ENCODE results near the gene FBP1.

The FBP1 gene

GRCh38 chr9:94656200-94656599 is 16.9 kb upstream of the FBP1 start:
- no peak for DNase-seq (ENCODE audit: low read depth, low spot score)

DNA sequence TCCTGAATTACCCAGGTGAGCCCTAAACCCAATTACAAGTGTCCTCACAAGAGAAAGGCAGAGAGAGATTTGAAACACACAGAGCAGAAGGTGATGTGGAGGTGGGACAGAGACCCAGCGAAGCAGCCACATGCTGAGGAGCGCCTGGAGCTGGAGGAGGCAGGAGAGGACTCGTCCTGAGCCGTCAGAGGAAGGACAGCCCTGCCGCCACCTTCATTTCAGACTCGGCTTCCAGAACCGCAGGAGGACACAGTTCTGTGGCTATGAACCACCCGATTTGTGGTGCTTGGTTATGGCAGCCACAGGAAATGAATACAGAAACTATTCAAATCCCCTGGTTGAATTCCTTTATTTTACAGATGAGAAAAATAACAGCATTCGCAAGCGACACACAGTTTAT is 16.4 kb upstream of the FBP1 start:
- DNase-seq (ENCODE audit: low read depth, low spot score), result no peak

DNA sequence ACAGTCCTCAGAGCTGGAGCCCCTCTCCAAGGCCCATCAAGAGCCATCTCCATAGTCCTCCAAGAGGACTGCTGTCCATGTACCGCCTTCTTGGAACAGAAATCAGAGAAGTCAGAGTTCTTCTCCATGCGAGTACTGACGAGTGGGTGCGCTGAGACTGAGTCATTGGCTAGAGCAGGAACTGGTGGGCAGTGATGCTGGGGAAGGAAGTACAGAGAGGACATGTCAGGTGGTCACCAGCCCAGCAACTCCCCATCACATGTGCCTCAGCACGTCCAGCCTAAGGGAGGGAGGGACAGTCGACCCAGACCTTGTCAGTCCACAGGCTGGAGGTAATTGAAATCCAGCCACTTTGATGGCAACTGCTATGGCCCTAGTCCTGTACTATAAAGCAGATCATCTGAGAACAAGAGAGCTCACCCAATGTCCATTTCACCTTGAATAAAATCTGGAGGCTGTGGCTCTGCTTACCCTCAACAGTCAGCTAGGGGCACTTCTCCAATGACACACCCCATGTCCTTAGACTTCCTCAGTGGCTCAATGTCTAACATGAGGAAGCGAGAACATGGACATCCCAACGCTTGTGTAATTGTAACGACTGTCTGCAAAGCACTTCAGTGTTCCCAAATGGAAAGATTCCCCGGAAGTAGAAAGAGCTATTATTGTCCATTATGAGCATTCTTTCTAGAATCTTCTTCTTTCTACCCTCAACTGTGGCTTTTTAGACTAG is 15.0 kb upstream of the FBP1 start:
- no peak for DNase-seq (ENCODE audit: low read depth, low spot score)

DNA sequence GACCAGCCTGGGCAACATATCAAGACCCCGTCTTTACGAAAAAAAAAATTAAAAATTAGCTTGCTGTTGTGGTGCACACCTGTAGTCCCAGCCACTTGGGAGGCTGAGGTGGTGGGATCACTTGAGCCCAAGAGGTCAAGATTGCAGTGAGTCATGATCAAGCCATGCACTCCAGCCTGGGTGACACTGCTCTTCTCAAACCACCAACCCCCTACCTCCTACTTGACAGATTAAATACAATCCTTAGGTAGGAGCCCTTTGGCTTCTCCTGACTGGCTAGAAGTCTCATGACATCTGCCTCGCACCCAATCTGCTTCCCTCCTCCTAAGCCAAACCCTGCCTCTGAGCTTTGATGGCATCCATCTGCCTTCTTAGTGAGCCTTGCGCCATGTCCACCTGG is 11.6 kb upstream of the FBP1 start:
- DNase-seq (ENCODE audit: low read depth, low spot score), result no peak

DNA sequence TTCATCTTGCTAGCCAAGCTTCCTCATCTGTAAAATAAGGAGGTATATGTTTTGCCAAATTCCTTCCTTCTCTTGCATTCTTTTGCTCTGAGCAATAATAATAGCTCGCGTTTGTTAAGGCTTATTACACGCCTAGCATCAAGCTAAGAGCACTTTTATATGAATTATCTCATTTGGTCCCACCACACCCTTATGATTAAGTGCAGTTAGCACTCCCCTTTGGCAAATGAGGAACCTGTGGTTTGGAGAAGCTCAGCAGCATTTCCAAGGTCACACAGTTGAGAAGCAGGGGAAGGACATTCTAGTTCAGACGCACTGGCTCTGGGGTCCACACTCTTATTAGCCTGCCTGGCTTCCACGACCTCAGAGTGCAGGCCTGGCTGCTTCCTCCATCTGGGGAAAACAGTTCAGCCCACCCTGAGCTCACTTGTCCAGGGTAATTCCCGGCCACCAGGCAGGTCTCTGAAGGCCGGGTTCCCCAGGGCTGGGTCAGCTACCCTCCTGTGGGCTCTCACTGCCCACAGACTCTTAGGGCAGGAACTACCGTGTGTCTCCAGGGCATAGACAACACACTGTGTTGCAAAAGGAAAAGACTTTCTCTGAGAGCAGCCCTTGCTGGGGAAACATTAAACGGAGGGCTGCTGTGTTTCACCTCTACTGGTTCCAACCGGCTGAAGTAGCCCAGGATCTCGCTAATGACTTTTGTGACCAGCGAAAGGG is 9.9 kb upstream of the FBP1 start:
- DNase-seq (ENCODE audit: low read depth, low spot score), result no peak

DNA sequence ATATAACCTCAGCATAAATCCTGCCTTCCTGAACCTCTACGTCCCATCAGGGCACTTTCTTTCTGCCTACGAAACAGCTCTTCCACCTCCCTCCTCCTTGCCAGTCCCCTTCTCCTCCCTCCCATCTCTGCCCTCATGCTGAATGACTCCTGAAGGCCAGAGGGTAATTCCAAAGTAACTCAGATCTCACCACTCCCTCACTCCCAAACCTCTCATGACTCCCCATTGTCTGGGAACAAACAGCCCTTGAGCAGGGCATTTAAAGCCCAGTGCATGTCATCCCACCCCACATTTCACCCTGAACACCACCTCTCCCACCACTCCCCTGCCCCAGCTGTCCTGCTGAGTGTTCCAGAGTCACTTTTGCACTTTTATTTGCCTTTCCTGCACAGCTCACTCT is 8.9 kb upstream of the FBP1 start:
- DNase-seq (ENCODE audit: low read depth, low spot score), result no peak

DNA sequence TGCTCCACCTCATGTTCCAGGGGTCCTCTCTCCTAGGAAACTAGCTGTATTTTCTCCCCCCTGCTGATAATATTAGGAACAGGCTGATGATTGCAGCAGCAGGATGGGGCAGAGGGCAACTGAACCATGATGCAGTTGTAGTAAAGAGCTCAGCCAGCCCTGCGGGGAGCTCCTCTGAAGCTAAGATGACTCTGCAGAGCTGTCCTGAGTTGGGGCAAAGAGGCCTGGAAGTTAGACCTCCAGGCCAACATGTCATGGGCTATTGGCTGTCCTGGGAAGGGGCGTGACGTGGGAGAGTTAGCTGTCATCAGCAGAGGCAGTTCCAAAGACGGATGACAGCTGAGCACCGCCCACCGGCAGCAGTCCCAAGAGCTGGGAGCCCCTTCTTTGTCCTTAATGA is 6.6 kb upstream of the FBP1 start:
- no peak for DNase-seq (ENCODE audit: low read depth, low spot score)

GRCh38 chr9:94644543-94644942 is 5.2 kb upstream of the FBP1 start:
- DNase-seq (ENCODE audit: low read depth, low spot score), result no peak

- DNase-seq (ENCODE audit: low read depth, low spot score), result no peak
Observed at GRCh38 chr9:94643741-94644140, 4.4 kb upstream of the FBP1 start.

GRCh38 chr9:94643176-94643575 is 3.9 kb upstream of the FBP1 start:
- no peak for DNase-seq (ENCODE audit: low read depth, low spot score)

- no peak for DNase-seq (ENCODE audit: low read depth, low spot score)
Observed at GRCh38 chr9:94642501-94642900, 3.2 kb upstream of the FBP1 start.

- peak; percentile 52 for DNase-seq (ENCODE audit: low read depth, low spot score)
Observed at GRCh38 chr9:94639999-94640376, 670 bp upstream of the FBP1 start.

- DNase-seq (ENCODE audit: low read depth, low spot score), result no peak
Observed at GRCh38 chr9:94638335-94639060, 820 bp downstream of the FBP1 start.

- DNase-seq (ENCODE audit: low read depth, low spot score), result no peak
Observed at GRCh38 chr9:94632737-94633136, 6.6 kb downstream of the FBP1 start.

GRCh38 chr9:94631599-94631998 is 7.7 kb downstream of the FBP1 start:
- no peak for DNase-seq (ENCODE audit: low read depth, low spot score)

DNA sequence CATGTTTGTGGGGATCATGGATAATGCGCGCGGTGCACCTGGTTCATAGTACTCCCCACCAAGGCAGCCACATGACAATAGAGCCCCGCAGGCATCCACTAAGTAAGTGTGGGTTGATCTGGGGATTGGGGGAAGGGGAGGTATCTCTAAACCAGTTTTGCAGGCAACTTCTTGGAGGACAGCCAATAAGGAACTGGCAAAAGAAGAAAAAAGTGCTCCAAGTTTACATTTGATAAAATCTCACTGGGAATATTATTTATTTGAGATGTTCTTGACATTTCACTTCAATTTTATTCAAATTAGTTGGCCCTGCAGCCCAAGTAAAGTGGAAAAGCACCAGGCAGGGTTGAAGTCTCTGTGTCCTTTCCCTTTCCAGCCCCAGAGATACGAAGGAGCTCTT is 8.5 kb downstream of the FBP1 start:
- no peak for DNase-seq (ENCODE audit: low read depth, low spot score)

DNA sequence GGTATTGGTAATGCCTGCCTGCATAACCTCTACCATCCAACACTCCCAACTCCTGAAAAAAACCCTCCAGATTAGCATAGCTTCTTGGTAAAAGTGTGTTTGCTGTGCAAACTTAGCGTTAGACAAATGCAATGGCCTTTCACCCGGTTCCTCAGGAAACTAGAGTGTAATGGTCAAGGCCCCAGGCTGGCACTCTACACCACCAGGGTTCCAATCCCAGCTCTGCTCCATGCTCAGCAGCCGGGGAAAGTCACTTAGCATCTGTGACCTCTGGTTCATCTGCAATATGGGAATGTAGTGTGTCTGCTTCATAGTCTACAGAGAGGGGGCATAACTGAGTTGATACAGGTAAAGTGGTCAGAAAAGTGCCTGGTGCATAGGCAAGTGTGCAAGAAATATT is 9.0 kb downstream of the FBP1 start:
- DNase-seq (ENCODE audit: low read depth, low spot score), result no peak

GRCh38 chr9:94627287-94627686 is 12.0 kb downstream of the FBP1 start:
- no peak for DNase-seq (ENCODE audit: low read depth, low spot score)

GRCh38 chr9:94625835-94626234 is 13.5 kb downstream of the FBP1 start:
- no peak for DNase-seq (ENCODE audit: low read depth, low spot score)

DNA sequence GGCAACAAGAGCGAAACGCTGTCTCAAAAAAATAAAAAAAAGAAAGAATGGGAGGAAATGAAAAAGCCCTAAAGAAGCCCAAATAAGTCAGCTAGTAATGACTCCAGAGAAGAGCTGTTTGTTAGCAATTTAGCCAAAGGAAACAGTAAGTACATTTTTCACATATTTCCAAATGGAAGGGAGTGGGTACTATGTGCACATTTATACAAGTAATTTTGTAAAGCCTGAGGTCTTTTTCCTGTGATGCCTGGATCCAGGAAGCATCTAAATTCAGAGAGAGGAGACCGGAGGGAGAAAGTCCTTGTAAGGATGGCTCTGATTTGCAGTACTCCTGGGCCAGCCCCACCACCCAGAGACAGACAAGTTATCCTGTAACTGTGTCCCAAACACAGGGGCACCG is 14.7 kb downstream of the FBP1 start:
- no peak for DNase-seq (ENCODE audit: low read depth, low spot score)

- no peak for DNase-seq (ENCODE audit: low read depth, low spot score)
Observed at GRCh38 chr9:94623253-94623652, 16.1 kb downstream of the FBP1 start.

GRCh38 chr9:94622087-94622800 is 17.1 kb downstream of the FBP1 start:
- DNase-seq (ENCODE audit: low read depth, low spot score), result no peak

Data from iPS DF 19.7 (cell line).